HepG2 (cell line): Measurements from ENCODE around the gene RECK. TPM values are rescaled to one million over a fixed set of nuclear protein-coding genes. Genes with fewer than 3 reads are reported as not detected.

Source experiments
- ATAC-seq: fragments of 200-7000 bp; cut with Tn5 transposase; 3 replicates; pipeline ENCODE4 v1.9.1; 2020; ENCODE audit warnings: mild to moderate bottlenecking, moderate library complexity
- BruUV-seq: library from RNA; stranded (reverse); fragments of 400-500 nt; replicated peaks from 2 replicates; lab custom pipeline; 2021; lab: Mats Ljungman, UMichigan
- CTCF ChIA-PET: fragments of 300-600 bp; formaldehyde crosslinking; extraction: SDS; loops from one replicate; lab custom pipeline; 2021; ENCODE audit warnings: low total read pairs, inconsistent platforms, low intra/inter-chr PET ratio; lab: Yijun Ruan, JAX
- POLR2A ChIA-PET: fragments of 350-600 bp; sonication (Branson Sonifier 250); formaldehyde crosslinking; loops from one replicate; lab custom pipeline; 2020; ENCODE audit warnings: antibody characterized with exemption, inconsistent platforms; lab: Yijun Ruan, JAX
- DNase-seq: peaks from one replicate; pipeline ENCODE4 v3.0.0-alpha.2; 2015; ENCODE audit warnings: low spot score
- FAIRE-seq: peaks from 3 replicates; lab custom pipeline; 2011; peaks lifted over from hg19 to GRCh38; lab: Jason Lieb, UNC
- H2AFZ ChIP-seq: one replicate; pipeline ENCODE4 v1.6.1; 2011; ENCODE audit warnings: low read length, inconsistent platforms
- H3K27ac ChIP-seq: fragments of 300-600 bp; 3 replicates; pipeline ENCODE4 v1.8.0; 2011; ENCODE audit warnings: mixed run types, mild to moderate bottlenecking, mixed read lengths, low read length, inconsistent platforms; ENCODE audit not compliant: insufficient read depth; ENCODE audit errors: extremely low read length
- H3K27me3 ChIP-seq, 2 experiments: fragments of 200-600 bp in 1 of 2; 2 replicates in 1 of 2; 3 replicates in 1 of 2; pipeline versions ENCODE4 v1.6.0 to v1.8.0; 2011; ENCODE audit warnings: low read length in 2 of 2, mild to moderate bottlenecking in 2 of 2, moderate library complexity in 2 of 2, inconsistent platforms in 1 of 2; ENCODE audit not compliant: insufficient read depth in 2 of 2, control insufficient read depth in 1 of 2
- H3K36me3 ChIP-seq, 2 experiments: fragments of 200-600 bp in 1 of 2; replicated peaks in 1 of 2; 2 replicates in 1 of 2; 3 replicates in 1 of 2; pipeline versions ENCODE4 v1.5.1 to v1.8.0; 2011; ENCODE audit warnings: low read length in 2 of 2, inconsistent platforms in 1 of 2; ENCODE audit not compliant: insufficient read depth in 2 of 2, control insufficient read depth in 1 of 2
- H3K4me1 ChIP-seq: 2 replicates; pipeline ENCODE4 v1.5.1; 2012; ENCODE audit warnings: low read length, inconsistent platforms; ENCODE audit not compliant: insufficient read depth
- H3K4me2 ChIP-seq: 2 replicates; pipeline ENCODE4 v1.6.0; 2011; ENCODE audit warnings: low read depth, low read length, inconsistent platforms
- H3K4me3 ChIP-seq, 3 experiments: fragments of 200-600 bp in 1 of 3; sonication (generic), shearing (Covaris generic) in 1 of 3; replicated peaks in 1 of 3; 2 replicates each; pipeline ENCODE4 v1.5.1; 2011 to 2016; ENCODE audit warnings: low read length in 3 of 3, inconsistent platforms in 2 of 3, low read depth in 2 of 3, mild to moderate bottlenecking in 2 of 3, control low read depth in 1 of 3, mixed read lengths in 1 of 3; ENCODE audit not compliant: insufficient read depth in 1 of 3
- H3K79me2 ChIP-seq: one replicate; pipeline ENCODE4 v1.6.1; 2011; ENCODE audit warnings: low read length, inconsistent platforms; ENCODE audit not compliant: insufficient read depth
- H3K9ac ChIP-seq: 2 replicates; pipeline ENCODE4 v1.6.0; 2011; ENCODE audit warnings: mild to moderate bottlenecking, low read depth, low read length, inconsistent platforms; ENCODE audit not compliant: insufficient read depth
- H3K9me3 ChIP-seq: 2 replicates; pipeline ENCODE4 v1.5.1; 2012; ENCODE audit warnings: mild to moderate bottlenecking, low read length
- H4K20me1 ChIP-seq: 2 replicates; pipeline ENCODE4 v1.6.0; 2011; ENCODE audit warnings: inconsistent platforms, mild to moderate bottlenecking, low read length, moderate library complexity; ENCODE audit not compliant: insufficient read depth
- HDAC2 ChIP-seq: sonication (generic); formaldehyde crosslinking; IDR thresholded peaks from 2 replicates; pipeline ENCODE4 v1.4.0; 2020; ENCODE audit warnings: missing genetic modification reagents
- MTERF4 ChIP-seq: sonication (generic); formaldehyde crosslinking; IDR thresholded peaks from 2 replicates; pipeline ENCODE4 v1.8.0; 2023; ENCODE audit warnings: mild to moderate bottlenecking, missing genetic modification reagents
- PITX1 ChIP-seq: sonication (generic); formaldehyde crosslinking; IDR thresholded peaks from 2 replicates; pipeline ENCODE4 v1.5.1; 2020; ENCODE audit warnings: mild to moderate bottlenecking, missing genetic modification reagents
- RNF2 ChIP-seq: fragments of 450-650 bp; conservative IDR thresholded peaks from 2 replicates; pipeline ENCODE4 v1.6.1; 2016; ENCODE audit warnings: low read depth
- ZNF816 ChIP-seq: sonication (generic); formaldehyde crosslinking; IDR thresholded peaks from 2 replicates; pipeline ENCODE4 v1.8.0; 2022; ENCODE audit warnings: missing genetic modification reagents, mild to moderate bottlenecking, borderline replicate concordance
- WGBS: methylation state at CpG from one replicate; pipeline ENCODE4 v1.1.6; 2017; ENCODE audit warnings: low lambda C conversion rate; 5-methylcytosine and 5-hydroxymethylcytosine counted together
- in situ Hi-C: cut with HindIII; loops from 2 replicates; pipeline ENCODE4 v1.10.0; 2017; ENCODE audit warnings: low pct_unique_long_range_greater_than_20kb; ENCODE audit not compliant: extremely low pct_ligation_motif_present
- intact Hi-C: fragments of 100-400 bp; cut with micrococcal nuclease; formaldehyde crosslinking; loops from one replicate; pipeline ENCODE4 v1.10.0; 2022; ENCODE audit not compliant: unreplicated experiment
- polyA plus RNA-seq, 8 experiments: library from polyadenylated mRNA; depleted of rRNA in 3 of 8; stranded (reverse) in 7 of 8; unstranded in 1 of 8; fragments of >200 nt; fragmentation: Illumina TruSeq in 4 of 8; extraction: Trizol in 4 of 8; gene quantifications; 2 replicates each; pipeline versions ENCODE4 v1.2.1 to v1.2.3, GENCODE V29; 2011 to 2016; ENCODE audit warnings: low read depth in 4 of 8, missing spikeins in 1 of 8, mixed read lengths in 1 of 8; ENCODE audit not compliant: insufficient read depth in 1 of 8
- total RNA-seq, 5 experiments: library from RNA; depleted of rRNA; stranded (reverse); fragments of >200 nt; fragmentation: Illumina TruSeq; extraction: Trizol; gene quantifications; 2 replicates each; pipeline ENCODE4 v1.2.3, GENCODE V29; 2016; ENCODE audit warnings: low read depth in 1 of 5

RECK gene
- total and polyA plus RNA-seq, 2 of the 13 experiments (the other 11 are each of a cell fraction or from before 2014, with no cell fraction given) = 3.1 to 4.8 TPM

GRCh38 chr9:36136272-36136893, 99.7 kb downstream of the RECK start, which contains the start of gene GLIPR2 (continued):
- no peak for TF ChIP-seq ZNF816 (CRISPR knock-in tag)

- no TSS peak for BruUV-seq
- no peaks in the 10 kb centered on the region for H3K79me2 ChIP-seq
- CTCF ChIA-PET = no interaction called here
- H3K27ac ChIP-seq = no peak overlapping the region
- H3K9ac ChIP-seq = 0 out of 2 replicates have a peak overlapping the region, but pooled peaks have one; percentile 15
- intact Hi-C loops = no loop called here
- no peaks in the 10 kb centered on the region for H3K36me3 ChIP-seq
- no peaks in the 10 kb centered on the region for H3K9me3 ChIP-seq
- FAIRE-seq (no peak), DNase-seq (no peak), ATAC-seq (peak; percentile 17)
- WGBS = 3% methylated on average over 13 of the region's 40 CpGs
- H3K4me1 ChIP-seq = peaks cover 16% of the 10 kb centered on the region
- H3K4me3 ChIP-seq = peak overlapping the region; percentile 40 to 71 (median 44)
- POLR2A ChIA-PET = no interaction called here
- no peaks in the 10 kb centered on the region for H4K20me1 ChIP-seq
- no peak overlapping the region for H2AFZ ChIP-seq
- H3K4me2 ChIP-seq = peak overlapping the region; percentile 81
- peaks cover 17 to 60% of the 10 kb centered on the region in 2 experiments for H3K27me3 ChIP-seq
- TF ChIP-seq MTERF4 (peak; percentile 10; the same call in 1 of the 2 replicates), RNF2 (0 out of 2 replicates have a peak, but pooled peaks have one; percentile 7), HDAC2 (no peak), PITX1 (CRISPR knock-in tag) (no peak)
- in situ Hi-C loops = no loop called here
Observed at GRCh38 chr9:36136894-36137391, 100.2 kb downstream of the RECK start.
